GM19397 (cell line): ENCODE results near the gene DOCK3.
"Not testable (repeated sequence)": the region's sequence is repeated elsewhere in the genome, so short reads cannot be mapped to it uniquely, and the experiment has no call there.

ENCODE experiments used
- ATAC-seq: cut with Tn5 transposase; IDR thresholded peaks from one replicate; pipeline ENCODE4 v1.9.1; 2021; ENCODE audit warnings: mild to moderate bottlenecking, moderate library complexity; ENCODE audit not compliant: unreplicated experiment

The DOCK3 gene

DNA sequence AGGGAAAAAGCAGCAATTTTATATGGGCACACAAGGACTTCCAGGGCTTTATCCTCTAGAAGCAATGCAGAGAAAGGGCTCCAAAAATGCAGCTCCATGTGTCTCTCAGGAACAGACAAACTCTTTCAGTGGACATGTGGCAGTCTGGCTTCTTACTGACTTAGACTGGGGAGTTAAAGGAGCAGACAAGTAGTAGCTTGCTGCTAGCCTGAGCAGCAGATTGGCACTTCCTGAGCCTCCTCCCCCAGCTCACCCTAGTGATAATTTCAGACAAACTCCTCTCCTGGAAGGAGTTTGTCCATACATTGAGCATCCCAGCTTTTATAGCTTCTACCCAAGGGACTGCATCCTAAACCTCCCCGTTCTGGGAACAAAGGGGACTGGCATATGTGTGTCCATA lies 608.7 kb downstream of the DOCK3 start:
- ATAC-seq, result no peak

DNA sequence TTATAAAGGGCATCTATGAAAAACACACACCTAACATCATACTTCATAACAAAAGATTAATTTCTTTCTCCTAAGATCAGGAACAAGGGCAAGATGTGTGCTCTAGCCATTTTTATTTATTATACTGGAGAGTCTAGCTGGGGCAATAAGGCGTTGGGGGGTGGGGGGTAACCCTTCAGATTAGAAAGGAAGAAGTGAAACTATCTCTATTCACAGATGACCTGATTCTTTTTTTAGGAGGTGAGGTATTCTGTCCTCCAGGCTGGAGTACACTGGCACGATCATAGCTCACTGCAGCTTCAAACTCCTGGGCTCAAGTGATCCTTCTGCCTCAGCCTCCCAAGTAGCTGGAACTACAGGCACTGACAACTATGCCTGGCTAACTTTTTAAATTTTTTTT lies 620.9 kb downstream of the DOCK3 start:
- ATAC-seq, result no peak

DNA sequence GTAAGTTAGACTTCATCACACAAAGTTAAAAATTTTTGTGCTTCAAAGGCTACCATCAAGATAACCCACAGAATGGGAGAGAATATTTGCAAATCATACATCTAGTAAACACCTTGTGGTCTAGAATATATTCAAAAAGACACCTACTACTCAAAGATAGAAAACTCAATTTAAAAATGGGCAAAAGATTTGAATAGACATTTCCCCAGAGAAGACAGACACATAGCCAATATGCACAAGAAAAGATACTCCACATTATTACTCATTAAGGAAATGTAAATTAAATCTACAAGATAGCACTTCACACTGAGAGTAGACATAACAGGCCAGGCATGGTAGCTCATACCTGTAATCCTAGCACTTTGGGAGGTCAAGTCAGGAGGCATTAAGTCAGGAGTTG lies 622.6 kb downstream of the DOCK3 start:
- ATAC-seq, result no peak

DNA sequence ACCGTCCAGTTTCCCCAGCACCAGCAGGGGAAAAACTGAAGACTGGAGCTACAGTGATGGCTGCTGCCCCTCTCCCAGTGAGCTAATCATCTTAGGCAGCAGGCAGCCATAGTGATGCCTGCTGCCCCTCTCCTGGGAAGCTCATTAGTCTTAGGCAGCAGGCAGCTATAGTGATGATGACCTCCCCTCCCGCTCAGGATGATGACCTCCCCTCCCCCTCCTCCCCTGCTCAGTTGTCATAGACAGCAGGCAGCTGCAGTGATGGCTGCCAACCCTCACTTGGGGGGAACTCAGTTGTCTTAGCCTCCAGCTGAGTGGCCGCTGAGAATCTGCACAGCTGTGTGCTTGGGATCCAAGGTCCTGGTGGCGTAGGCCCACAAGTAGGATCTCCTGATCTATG lies 629.5 kb downstream of the DOCK3 start:
- no peak for ATAC-seq

DNA sequence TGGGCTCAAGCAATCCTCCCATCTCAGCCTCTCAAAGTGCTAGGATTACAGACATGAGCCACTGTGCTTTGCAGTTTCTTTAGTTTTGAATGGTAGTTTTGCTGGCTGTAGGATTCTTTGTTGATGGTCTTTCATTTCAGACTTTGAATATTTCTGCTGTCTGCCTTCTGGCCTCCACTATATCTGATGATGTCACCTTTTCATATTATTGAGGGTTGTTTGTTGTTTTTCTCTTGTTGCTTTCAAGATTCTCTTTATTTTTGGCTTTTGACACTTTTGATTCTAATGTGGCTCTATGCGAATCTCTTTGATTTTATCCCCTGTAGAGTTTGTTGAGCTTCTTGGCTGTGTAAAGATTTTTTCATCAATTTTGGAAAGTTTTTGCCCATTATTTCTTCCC lies 631.4 kb downstream of the DOCK3 start:
- ATAC-seq, result no peak

DNA sequence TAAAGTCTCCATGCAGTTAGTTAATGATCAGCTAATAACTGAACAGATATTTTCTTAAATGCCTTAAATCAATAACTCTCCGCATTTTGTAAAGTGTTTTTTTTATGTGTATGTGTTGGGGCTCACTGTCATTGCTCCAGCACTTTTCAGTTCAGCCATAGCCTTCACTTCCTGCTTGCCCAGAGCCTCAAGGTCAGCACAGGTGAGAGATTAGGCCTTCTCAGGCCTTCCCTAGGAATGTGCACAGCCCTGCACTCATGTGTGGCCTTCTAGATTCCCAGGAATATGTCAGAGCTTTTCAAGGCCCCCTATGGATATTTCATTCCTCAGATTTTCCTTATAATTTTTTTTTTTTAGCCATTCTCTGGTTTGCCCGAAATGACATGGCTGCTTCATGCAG lies 632.7 kb downstream of the DOCK3 start:
- ATAC-seq, result no peak

DNA sequence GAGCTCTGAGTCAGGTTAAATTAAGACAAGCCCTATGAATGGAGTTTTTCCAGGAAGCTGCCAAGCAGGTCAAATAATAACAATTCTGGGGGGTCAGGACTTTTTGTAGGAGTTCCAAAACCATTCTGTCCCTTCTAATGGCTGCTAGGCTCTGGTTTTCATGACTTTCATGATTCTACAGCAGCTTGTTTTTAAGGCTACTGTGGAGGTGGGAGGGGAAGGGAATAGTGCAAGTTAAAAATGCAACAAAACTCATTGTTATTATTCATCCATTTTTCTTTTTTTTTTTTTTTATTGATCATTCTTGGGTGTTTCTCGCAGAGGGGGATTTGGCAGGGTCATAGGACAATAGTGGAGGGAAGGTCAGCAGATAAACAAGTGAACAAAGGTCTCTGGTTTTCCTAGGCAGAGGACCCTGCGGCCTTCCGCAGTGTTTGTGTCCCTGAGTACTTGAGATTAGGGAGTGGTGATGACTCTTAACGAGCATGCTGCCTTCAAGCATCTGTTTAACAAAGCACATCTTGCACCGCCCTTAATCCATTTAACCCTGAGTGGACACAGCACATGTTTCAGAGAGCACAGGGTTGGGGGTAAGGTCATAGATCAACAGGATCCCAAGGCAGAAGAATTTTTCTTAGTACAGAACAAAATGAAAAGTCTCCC lies 633.3 kb downstream of the DOCK3 start:
- ATAC-seq, result not testable (repeated sequence)

DNA sequence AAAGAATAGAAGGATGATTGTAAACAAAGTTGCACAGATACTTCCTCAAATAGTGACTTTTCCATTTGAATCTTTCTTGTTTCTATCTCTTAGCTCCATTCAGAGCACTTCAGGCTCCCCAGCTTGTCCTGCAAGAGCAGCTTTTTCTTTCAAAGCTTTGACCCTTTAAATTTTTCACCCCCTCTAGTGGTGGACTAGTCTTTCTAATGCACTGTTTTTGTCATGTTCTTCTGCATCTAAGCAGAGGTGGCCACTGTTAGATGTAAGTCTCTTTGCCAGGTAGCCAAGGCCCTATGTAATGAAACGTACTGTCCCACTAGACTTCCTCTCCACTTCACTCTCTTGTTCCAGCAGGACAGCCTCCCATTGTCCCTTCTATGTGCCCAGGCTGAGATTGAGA lies 636.3 kb downstream of the DOCK3 start:
- no peak for ATAC-seq

DNA sequence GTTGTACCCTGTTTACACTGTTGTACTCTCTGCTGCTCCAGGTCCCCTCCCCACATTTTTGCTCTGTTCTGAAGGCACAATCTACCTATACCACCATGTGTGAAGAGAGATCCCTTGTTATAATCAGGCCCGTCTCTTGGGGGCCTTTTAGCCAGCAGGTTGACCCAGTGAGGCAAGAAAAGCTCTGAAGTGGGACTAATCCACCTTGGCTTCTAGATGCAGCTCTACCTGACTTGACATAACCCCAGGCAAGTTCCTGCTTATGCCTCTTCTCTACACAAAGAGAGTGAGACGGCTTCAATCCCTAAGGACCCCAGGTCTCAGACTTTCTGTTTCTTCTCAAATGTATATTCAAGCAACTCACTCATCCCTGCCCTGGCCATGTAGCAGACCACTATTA lies 653.5 kb downstream of the DOCK3 start:
- no peak for ATAC-seq

DNA sequence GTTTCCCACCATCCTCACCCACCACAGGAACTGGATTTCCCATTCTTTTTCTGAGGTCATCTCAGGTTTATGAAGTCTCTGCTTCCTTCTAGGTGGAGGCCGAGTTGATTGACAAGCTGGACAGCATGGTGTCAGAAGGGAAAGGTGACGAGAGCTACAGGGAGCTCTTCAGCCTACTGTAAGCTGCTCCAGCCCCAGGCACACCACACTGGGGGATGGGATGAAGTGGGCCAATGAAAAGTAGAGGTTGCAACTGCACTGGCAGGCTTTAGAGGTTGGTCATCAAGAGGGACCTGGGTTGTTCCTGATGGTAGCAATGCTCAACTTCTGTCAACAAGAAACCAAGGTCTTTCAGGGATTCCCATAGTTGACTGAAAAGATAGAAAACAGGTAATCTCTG lies 655.3 kb downstream of the DOCK3 start:
- ATAC-seq, result no peak

DNA sequence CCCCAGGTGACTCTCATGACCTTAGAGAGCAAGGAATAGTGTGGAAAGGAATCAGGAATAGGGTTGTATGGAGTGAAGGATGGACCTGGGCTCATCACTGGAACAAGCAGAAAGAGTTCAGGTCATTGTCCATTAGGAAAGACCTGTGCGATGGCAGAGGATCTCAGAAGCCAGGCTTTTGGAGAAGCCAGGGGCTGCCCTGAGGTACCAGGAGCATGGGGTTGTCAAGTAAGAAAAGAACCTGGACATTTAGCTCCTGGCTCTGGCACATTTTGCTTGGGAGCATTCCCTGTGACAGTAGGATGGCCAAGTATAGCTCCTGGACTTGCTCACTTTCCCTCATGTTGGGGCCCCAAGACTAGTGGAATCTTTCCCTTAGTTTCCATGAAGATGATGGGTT lies 657.4 kb downstream of the DOCK3 start:
- ATAC-seq, result no peak

DNA sequence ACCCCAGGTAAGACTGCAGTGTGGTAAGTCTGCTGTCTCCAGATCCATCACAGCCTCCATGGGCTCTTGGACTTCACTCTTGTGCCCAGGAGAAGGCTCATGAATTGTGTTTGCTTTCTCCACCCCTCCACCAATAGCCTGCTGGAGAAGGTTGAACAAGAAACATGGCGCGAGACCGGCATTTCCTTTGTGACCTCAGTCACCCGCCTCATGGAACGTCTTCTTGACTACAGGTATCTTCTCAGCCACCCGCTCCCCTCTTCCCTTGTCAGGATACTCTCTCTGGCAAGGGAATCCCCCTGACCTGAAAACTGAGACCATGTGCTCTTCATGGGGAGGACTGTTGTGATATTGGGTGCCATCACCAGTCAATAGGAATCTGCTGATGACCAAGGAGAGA lies 658.3 kb downstream of the DOCK3 start:
- ATAC-seq, result no peak

DNA sequence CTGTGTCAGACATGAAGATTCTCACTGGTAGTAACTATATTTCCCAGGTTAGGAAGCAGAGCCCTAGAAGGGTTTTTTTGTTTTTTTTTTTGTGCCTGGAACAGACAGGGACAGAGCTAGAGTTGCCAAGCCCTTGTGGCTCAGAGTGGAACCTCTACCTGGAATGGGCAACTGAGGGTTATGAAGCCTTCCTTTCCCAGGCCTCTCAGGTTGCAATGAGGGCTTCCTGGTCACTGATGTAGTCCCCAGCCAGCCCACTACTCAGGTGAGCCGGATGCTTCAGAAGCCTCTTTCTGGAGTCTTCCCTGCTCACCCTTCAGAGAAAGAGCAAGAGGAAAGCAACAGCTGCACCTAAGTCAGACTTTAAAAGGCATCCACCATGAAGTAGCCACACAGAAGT lies 661.5 kb downstream of the DOCK3 start:
- no peak for ATAC-seq

DNA sequence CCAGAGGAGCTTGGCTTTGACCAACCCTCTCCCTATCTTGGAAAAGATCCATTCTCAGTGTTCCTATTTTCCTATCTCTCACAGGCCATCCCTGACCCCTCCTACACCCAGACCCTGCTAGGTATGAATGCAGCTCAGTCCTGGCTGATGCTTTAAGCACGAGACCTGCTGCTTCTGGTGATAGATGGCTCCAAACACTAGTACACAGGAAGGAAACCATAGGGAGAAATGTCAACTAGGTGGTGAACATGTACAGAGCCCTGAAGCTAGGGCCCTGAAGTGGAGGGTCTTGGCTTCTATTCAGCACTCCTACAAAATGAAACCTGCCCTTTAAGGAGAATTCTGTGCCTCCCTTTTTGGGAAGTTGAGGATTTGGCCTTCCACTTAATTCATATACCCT lies 662.9 kb downstream of the DOCK3 start:
- no peak for ATAC-seq

DNA sequence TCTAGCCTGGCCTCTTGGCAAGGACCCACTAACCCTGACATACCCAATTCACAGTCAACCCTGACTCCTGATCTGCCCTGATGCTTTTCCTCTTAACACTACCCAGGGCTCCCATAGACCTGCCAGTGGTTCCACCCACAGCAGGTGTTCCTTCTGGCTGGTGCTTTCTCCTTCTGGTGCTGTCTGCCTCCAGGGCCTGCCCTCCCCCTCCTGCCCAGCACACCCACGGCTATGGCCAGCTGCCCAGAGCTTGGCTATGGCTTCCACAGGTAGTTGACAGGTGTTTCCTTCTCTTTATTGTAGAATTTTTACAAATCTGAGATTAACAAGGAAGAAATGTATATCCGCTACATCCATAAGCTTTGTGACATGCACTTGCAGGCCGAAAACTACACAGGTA lies 663.9 kb downstream of the DOCK3 start:
- ATAC-seq, result no peak

DNA sequence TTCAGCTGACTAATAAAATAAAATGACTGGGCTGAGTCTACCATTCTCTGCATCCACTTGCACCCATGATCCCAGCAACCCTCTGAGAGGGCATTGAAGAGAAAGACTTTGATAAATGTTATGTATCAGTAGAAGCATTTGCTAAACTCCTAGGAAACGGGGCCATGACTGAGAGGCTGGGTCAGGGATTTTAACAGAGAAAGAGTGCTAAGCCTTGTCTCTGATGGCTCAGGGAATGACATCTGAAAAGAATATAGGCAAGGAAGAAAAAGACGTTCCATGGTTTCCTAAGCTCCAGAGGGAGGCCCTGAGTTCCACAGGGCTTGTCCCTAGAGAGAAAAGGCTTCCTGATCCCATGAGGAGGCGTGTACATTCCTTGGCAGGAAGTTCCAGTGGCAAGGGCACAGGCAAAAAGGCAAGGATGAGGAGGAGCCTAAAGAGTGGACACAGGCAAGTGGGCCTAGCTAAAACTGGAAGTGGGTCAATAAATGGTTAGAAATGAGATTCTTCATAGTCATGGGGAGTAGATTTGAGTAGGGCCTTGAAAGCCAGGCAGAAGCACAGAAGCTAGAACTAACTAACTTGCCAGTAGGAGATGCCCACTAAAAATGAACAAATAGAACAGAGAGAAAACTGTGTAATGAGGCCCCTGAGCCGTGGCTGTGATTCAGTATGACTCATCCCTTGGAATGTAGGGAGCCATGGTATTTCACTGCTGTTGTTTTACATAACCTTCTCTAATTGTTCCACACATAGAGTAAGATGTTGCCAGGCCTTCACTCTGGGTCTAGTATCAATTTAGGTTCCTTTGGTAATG lies 665.5 kb downstream of the DOCK3 start:
- ATAC-seq, result no peak

DNA sequence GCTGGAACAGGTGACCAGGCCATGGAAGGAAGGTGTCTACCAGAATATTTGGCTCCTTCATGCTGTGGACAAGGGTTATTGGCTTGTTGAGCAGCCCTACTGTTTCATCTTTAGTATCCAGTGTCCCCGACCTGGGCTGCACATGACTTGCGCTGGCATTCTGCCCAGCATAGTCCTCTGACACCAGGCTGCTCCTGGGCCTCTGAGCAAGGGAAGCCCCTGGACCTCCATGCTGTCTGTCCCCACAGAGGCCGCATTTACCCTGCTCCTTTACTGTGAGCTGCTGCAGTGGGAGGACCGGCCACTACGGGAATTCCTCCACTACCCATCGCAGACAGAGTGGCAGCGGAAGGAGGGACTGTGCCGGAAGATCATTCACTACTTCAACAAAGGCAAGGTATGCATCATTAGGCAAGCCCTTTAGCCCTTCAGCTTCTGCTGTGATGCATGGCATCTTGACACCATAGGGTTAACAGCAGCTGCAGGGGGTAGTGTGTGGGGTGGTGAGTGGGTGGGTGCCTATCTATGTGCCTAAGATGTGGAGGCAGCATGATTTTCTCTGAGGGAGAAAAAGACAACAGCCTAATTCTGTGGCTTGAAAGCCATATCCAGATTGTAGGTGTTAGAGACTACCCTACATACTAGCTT lies 666.4 kb downstream of the DOCK3 start:
- ATAC-seq, result no peak

DNA sequence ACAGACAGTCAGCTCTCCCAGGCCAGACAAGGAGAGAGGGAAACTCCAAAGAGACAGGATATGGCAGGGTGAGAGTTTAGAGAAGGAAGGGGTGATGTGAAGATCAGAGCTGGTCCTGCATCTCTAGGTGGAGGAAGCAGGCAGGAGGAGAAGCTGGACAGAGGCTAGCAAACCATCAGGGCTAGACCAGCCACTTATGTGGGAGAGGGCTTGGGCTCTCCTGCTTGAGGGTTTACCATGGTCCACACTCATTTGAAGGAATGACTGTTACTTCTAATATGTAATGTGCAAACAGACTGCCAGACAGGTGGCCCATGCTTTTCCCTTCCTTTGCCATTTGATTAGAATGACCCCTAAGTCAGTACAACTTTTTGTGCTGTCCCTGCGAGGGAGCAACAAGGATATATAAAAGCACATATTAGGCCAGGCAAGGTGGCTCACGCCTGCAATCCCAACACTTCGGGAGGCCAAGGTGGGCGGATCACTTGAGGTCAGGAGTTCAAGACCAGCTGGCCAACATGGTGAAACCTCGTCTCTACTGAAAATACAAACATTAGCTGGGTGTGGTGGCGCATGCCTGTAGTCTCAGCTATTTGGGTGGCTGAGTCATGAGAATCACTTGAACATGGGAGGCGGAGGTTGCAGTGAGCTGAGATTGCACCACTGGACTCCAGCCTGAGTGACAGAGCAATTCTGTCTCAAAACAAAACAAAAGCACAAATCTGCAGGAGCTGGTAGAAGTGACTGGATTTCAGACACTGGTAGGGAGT lies 669.4 kb downstream of the DOCK3 start:
- ATAC-seq, result no peak

DNA sequence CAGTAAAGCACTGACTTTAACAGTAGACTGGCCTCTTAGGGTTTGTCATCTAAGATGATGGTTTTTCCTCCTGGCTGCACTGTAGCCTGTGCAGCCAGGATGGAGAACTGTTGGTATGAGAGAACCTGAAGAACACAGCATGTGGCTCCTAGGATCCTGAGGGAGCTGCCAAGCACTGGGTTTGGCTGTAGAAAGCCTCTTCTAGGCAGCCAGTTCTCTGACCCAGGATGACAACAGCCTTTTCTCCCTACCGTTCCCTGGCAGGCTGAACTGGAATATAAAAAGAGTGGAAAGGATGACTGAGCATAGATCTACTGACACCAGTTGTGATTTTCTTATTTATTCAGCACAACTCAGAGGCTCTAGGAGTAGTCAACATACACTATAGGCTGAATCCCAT lies 676.0 kb downstream of the DOCK3 start:
- ATAC-seq, result no peak

DNA sequence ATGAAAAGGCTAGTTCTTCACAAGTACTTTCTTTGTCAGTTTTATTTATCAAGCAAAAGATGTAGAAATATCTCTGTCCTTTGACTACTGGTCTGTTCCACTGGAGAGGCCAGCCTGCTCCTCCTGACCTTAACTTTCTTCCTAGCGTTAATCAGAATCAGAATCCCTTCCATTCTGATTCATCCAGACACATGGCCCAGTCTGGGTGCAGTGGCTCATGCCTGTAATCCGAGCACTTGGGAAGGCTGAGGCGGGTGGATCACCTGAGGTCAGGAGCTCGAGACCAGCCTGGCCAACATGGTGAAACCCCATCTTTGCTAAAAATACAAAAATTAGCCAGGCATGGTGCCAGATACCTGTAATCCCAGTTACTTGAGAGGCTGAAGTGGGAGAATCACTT lies 678.4 kb downstream of the DOCK3 start:
- ATAC-seq, result no peak

DNA sequence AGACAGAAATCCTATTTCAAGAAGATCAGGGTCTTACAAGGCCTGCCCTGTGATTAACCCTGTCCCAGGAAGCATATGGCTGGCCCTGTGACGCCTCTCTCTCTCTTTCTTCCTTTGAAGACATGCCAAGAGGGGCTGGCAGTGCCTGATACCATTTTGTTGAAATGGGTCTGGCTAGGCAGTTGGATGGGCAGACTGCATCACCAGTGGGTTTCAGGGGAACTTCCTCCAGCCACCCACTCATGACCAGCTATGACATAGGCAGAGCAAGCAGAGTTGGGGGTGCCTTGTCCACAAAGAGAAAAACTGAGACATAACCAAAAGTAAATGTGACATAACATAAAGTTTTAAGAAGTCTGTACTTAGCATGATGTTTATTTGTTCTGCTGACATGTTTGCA lies 679.0 kb downstream of the DOCK3 start:
- ATAC-seq, result no peak
